Hematopoietic multipotent progenitor cell treated with erythropoietin and hydrocortisone succinate and interleukin-3 and kit ligand, for 4 days (in vitro differentiated cells): ENCODE results near the gene POLR2H.

ENCODE experiments used
- DNase-seq: peaks from one replicate; pipeline ENCODE4 v3.0.0-alpha.2; 2015

The POLR2H gene

GRCh38 chr3:184361532-184361931, at the start of gene POLR2H, which contains the start of gene CLCN2:
POLR2H (plus strand) TSS chr3:184361710; CDS start chr3:184363493, 1,783 bp downstream.
CLCN2 (minus strand) TSS chr3:184361605; CDS start chr3:184361479, 126 bp downstream.
- peak; percentile 76 for DNase-seq

- DNase-seq, result peak; percentile 97
Measured at GRCh38 chr3:184314363-184314699, 47.2 kb upstream of the POLR2H start, which contains the start of gene EIF4G1. EIF4G1 (plus strand) TSS chr3:184314606; CDS start chr3:184315797, 1,191 bp downstream.

GRCh38 chr3:184314700-184315542, 46.6 kb upstream of the POLR2H start:
- DNase-seq, result peak; percentile 91

- peak; percentile 59 for DNase-seq
Measured at GRCh38 chr3:184315543-184315867, 46.0 kb upstream of the POLR2H start.

DNA sequence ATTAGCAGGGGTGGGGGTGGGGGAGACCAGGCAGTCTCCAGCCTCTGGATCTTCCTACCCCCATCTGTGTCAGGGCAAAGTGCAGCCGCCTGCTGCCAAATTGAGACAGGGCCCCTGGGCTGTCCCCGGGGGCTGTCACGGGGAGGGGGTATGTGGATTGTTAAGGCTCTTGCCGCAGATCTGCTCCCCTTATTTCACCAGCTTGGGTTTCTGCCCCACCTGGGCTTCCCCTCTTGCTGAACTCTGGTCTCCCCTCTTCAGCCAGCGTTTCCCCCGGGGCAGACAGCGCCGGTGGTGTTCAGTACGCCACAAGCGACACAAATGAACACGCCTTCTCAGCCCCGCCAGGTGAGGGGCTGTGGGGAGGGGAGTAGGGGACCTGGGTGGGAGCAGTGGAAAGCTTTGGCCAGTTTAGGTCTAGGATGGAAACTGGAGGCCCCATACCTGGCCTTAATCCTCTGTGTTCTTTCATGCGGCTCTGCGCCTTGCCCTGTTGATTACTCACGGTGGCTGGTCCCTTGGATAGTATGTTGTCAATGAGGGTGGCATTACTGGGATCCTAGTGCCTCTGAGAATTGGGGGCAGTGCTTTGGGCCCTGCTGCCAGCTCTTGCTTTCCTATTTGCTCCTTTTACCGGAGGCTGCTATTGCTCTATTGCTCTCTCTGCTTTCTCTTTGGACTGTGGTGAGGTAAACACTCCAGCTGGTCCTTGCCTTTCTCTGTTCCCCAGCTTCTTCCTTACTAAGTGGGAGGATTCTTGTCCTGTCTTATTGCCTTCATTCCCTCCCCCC, 45.4 kb upstream of the POLR2H start:
- peak; percentile 23 for DNase-seq

- DNase-seq, result no peak
Measured at GRCh38 chr3:184316792-184317191, 44.7 kb upstream of the POLR2H start.

- DNase-seq, result no peak
Measured at GRCh38 chr3:184317201-184317600, 44.3 kb upstream of the POLR2H start.

DNA sequence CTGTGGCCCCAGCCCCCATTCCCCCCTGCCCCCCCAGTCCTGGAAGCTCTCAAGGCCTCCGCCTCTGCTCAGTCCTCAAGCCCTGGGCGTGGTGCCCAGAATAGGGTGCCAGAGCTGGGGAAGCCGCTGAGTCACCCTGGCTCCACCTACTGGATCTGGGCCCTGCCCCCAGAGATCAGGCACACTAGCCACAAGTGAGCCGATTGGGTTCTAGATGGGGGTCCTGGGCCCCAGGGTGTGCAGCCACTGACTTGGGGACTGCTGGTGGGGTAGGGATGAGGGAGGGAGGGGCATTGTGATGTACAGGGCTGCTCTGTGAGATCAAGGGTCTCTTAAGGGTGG, 41.4 kb upstream of the POLR2H start:
- DNase-seq, result peak; percentile 97

- DNase-seq, result no peak
Measured at GRCh38 chr3:184321666-184322065, 39.8 kb upstream of the POLR2H start.

DNA sequence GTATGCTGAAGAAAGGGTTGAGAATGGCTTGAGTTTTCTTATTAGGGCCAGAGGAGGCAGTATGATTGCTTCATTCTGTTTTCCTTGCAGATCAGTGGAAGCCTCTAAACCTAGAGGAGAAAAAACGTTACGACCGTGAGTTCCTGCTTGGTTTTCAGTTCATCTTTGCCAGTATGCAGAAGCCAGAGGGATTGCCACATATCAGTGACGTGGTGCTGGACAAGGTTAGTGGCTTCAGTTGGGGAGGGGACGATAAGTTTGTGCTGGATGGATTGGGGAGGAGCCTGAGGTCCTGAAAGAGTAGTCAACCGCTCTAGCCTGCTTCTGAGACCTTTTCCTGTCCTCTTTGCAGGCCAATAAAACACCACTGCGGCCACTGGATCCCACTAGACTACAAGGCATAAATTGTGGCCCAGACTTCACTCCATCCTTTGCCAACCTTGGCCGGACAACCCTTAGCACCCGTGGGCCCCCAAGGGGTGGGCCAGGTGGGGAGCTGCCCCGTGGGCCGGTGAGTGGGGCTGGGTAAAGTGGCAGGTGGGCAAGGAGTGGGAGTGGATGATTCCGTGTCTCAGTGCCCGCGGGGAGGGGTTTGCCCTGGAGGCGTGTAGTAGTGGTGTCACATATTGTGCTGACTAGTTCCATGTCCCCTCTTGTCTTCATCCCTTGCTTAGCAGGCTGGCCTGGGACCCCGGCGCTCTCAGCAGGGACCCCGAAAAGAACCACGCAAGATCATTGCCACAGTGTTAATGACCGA, 38.6 kb upstream of the POLR2H start:
- no peak for DNase-seq

GRCh38 chr3:184323696-184324095, 37.8 kb upstream of the POLR2H start:
- DNase-seq, result no peak

DNA sequence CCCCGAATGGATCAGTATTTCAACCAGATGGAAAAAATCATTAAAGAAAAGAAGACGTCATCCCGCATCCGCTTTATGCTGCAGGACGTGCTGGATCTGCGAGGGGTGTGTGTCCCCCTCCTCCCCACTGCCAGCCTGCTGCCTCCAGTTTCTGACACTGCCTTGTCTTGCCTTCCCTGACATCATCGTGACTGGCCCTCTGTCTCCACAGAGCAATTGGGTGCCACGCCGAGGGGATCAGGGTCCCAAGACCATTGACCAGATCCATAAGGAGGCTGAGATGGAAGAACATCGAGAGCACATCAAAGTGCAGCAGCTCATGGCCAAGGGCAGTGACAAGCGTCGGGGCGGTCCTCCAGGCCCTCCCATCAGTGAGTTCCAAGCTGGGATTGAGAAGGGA, 36.2 kb upstream of the POLR2H start:
- no peak for DNase-seq

GRCh38 chr3:184325715-184326369, 35.7 kb upstream of the POLR2H start:
- DNase-seq, result no peak

DNA sequence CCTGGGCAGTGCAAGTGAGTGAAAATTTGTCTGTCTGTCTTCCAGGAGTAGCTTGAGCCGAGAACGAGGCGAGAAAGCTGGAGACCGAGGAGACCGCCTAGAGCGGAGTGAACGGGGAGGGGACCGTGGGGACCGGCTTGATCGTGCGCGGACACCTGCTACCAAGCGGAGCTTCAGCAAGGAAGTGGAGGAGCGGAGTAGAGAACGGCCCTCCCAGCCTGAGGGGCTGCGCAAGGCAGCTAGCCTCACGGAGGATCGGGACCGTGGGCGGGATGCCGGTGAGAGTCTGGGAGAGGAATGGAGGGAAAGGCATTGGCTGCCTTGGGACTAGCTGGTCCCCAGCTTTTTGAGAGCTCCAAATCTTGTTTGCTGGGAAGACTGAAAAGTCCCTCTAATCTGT, 34.3 kb upstream of the POLR2H start:
- DNase-seq, result no peak

DNA sequence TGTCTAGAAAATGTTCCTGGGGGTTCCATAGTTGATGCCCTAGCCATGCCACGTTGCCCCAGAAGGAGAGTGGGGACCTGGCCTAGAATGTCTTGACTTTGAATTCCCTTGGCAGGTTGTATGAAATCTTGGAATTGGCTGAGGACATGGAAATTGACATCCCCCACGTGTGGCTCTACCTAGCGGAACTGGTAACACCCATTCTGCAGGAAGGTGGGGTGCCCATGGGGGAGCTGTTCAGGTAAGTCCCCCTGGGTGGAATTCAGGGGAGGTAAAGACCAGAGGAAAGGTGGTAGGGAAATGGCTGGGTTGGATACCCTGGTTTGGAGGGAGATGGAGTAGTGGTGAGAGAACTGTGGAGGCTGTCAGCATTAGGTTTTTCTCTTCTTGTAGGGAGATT, 33.0 kb upstream of the POLR2H start:
- DNase-seq, result no peak

DNA sequence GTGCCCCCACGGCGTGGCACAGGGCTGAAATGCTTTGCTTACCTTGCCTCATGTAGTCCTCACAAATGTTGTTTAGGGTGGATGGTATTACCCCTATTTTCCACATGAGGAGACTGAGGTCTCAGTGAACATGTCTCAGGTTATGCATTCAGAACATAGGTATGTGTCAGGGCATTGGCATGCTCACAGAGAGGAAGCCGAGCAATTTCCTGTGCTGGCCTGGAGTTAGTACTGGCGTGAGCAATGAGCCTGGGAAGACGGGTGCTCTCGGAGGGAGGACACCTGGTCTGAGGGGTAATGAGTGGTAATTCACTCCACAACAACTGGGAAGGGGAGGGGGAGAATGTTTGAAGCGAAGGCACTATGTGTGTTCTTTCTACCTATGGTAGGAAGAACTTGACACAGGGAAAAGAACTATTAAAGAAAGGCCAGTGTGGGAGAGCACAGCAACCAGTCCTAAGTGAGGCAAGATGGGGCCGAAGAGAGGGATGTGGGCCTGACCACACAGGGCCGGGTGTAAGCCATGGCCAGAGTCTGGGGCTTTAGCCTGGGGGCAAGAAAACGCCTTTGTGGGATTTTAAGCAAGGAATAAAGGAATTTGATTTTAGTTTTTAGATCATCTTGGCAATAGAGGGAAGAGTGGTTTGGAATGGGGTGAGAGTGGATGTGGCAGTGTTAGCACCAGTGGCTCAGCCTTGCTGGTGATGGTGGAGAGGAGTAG, 29.0 kb upstream of the POLR2H start:
- DNase-seq, result no peak

DNA sequence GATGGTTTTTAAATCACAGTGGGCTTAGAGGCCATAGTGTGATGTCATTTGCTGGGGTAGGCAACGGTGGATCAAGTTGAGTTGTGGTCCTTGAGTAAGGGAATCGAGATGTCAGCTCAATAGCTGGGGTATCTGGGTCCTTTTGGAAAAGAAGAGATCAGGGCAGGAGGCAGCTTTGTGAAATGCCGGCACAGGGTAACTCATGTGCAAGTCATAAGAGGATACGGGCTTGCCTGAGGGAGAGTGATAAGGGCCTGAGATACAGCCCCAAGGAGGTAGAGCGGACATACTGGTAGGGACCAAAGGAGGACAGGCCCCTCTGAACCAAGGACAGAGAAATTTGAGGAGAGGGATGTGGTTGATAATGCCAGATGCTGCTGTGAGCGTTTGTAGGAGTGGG, 28.3 kb upstream of the POLR2H start:
- DNase-seq, result peak; percentile 25

- no peak for DNase-seq
Measured at GRCh38 chr3:184333700-184334099, 27.8 kb upstream of the POLR2H start.

DNA sequence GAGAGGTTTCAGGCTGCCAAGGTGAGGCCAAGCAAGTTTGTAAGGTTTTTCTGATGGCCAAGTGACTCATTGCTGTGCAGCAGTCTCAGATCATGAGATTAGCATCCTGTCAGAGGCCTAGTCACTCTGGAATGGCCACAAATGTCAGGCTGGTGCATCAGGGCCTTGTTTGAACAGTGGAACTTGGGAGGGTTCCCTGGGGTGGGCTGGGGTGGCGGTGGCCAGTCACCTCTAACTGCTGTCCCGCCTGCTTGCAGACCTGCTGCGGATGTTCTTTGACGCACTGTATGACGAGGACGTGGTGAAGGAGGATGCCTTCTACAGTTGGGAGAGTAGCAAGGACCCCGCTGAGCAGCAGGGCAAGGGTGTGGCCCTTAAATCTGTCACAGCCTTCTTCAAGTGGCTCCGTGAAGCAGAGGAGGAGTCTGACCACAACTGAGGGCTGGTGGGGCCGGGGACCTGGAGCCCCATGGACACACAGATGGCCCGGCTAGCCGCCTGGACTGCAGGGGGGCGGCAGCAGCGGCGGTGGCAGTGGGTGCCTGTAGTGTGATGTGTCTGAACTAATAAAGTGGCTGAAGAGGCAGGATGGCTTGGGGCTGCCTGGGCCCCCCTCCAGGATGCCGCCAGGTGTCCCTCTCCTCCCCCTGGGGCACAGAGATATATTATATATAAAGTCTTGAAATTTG, 26.9 kb upstream of the POLR2H start:
- DNase-seq, result peak; percentile 60

GRCh38 chr3:184335291-184335660, 26.2 kb upstream of the POLR2H start:
- DNase-seq, result no peak

DNA sequence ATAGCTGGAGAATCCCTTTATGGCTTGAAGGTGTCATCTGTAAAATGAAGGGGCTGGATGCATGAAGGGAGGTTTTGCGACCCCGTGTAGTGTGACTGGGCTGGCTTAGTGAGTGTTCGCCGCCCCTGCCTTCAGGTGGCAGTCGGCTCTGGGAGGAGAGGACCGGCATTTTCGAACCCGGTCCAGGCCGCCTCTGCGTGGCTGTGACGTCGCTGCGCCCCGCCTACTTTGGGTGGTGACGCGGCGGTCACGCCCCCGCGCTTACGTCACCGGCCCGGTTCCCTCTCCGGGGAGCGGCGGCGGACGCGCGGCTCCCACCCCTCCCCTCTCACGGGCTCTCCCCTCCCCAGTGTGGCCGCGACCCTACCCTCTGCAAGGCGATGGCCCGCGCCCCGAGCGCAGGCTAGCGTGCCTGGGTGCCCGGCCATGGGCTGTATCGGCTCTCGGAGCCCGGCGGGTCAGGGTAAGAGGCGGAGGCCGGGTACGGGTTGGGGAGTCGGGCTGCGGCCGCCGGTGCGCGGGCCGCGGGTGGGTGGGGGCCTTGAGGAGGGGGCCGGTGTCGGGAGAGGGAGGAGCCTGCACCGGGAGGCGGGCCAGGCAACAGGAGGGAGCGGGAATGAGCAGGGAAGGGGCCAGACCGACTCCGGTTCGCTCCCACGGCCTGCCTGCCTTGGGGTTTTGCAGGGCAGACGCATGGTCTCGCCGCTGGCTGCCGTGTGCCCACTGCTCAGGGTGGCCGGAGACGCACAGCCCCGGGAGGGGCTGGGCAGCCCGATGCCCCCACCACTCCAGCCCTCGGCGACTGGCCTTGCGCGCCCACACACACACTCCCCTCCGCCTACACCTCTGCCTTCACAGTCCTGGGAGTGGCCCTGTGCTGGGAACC, 25.6 kb upstream of the POLR2H start:
- peak; percentile 85 for DNase-seq
